DMS153 (cell line): ENCODE data around the gene PIGB.
A peak's percentile ranks its signal among the peaks of the same experiment; 100 is the strongest.
"Not testable (repeated sequence)": the region's sequence is repeated elsewhere in the genome, so short reads cannot be mapped to it uniquely, and the experiment has no call there.

ENCODE experiments used
- DNase-seq: peaks from one replicate; lab custom pipeline; 2025; lab: John Stamatoyannopoulos, UW

The PIGB gene

DNA sequence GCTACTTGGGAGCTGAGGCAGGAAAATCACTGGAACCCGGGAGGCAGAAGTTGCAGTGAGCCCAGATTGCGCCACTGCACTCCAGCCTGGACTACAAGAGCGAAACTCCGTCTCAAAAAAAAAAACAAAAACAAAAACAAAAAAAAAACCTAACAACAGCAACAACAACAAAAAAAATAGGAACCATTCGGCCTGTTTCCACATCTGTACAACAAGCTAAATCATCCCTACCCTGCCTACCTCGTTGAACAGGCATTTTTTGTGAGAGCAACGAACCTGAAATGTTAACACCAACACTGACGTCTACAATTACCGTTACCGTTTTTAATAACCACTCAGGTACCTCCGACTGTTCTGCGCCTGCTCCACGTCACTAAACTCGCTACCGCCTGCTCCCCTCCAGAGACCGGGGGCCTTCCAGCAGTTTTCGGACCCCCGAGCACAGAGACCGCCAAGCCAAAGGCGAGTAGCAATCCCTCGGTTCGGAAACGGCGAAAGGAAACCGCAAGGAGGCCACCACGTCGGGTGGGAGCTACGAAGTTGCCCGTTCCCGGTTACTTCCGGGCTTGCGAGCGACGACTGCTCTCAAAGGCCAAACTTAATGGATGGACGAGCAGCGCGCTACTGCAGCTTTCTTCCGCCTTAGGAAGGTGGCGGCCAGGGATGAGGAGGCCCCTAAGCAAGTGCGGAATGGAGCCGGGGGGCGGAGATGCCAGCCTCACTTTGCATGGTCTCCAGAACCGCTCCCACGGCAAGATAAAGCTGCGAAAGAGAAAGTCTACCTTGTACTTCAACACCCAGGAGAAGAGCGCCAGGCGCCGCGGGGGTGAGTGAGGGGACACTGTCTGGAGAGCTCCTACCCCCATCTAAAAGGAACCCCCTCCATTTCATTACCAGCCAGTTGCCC, at the start of gene PIGB, which contains the start of gene PIGBOS1:
Gene PIGB (plus strand): TSS at position 635 of the 907 bp plus-strand sequence. CDS start 29 bp downstream, at position 664.
Gene PIGBOS1 (minus strand): TSS at position 536 of the 907 bp plus-strand sequence. CDS start 1,331 bp downstream, outside the sequence.
- DNase-seq, result peak; percentile 34

DNA sequence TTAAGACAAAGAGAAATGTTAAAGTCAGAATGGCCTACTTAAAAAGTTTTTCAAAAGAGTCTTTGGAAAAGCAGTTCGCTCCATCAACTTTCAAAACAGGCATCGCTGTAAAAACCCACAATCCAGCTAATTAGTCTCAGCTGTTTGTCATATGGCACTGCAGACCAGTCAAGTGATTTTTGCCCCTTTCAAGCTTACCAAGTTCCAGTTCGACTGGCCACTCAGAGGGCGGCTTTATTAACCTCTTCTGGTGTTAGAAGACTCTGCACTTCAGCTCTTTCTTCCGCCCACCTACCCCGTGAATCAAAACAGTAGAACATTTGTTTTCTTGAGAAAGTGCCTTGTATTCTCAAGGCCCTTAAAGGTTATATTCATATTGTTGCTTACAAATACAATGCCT, 48.7 kb upstream of the PIGB start:
- no peak for DNase-seq

DNA sequence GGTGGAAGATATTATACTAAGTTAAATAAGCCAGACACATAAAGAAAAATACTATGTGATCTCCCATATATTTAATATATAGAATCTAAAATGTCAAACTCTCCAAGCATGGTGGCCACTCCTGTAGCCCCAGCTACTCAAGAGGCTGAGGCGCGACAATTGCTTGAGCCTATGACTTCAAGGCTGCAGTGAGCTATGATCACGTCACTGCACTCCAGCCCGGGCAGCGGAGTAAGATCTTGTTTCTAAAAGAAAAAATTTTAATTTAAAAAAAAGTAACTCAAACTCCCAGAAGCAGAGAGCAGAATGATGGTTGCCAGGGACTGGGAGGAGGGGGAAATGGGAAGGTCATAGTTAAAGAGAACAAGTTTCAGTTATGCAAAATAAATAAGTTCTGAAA, 42.7 kb upstream of the PIGB start:
- no peak for DNase-seq

DNA sequence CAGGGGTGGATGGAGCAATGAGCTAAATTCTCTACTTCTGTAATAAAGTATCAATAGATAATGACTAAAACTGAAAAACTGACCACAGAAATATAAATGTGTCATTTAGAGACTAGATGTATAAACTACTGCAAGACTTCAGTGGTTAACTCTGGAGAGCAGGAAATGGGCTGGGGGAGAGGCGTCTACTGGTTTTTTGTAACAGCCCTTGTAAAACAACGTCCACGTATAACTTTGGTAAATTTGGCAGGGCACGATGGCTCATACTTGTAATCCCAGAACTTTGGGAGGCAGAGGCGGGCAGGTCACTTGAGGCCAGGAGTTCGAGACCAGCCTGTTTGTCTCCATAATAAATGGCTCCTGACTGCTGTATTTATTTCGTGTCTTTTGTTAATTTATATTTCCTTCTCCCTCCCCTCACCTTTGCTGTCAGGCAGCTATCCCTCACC, 41.9 kb upstream of the PIGB start:
- DNase-seq, result no peak

DNA sequence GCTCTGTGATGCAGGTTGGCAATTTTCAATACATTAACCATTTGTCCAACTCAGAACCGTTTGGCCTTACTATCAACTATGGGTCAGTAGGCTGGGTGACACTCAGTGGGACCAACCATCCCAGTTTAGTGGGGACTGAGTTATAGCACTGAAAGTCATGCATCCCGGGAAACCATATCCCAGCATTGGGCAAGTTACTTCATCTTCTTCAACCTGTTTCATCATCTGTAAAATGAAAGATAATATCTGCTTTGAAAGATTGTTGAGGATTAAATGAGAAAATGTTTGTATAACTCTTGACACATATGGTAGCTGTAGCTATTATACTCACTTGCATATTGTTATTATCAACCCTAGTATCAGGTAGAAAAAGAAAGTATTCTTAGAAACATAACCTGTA, 41.3 kb upstream of the PIGB start:
- DNase-seq, result no peak

DNA sequence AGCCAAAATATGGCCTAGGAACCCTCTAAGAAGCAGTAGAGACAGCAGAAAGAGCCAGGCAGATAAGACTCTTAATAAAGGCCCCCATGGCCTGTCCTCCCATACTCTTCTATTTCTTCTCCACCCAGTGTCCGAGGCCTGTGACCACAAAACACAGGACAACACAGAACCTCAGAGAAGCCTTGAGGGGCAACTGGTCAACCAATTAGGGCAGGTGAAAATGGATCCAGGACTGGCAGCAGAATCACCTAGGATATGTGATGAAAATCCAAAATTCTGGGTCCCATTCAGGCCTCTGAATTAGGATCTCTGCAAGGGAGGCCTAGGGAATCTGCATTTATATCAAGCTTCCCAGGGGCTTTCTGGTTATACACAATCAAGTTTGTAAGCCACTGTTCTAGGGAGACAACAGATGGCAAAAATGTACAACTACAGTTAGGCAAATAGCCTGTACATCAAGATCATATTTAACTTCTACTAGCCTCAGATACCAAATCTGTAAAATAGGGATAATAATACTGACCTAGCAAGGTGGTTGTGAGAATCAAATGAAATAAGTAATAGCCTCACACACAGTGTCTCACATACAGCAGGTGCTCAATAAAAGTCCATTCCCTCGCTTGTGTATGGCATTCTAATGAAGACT, 39.8 kb upstream of the PIGB start:
- no peak for DNase-seq

DNA sequence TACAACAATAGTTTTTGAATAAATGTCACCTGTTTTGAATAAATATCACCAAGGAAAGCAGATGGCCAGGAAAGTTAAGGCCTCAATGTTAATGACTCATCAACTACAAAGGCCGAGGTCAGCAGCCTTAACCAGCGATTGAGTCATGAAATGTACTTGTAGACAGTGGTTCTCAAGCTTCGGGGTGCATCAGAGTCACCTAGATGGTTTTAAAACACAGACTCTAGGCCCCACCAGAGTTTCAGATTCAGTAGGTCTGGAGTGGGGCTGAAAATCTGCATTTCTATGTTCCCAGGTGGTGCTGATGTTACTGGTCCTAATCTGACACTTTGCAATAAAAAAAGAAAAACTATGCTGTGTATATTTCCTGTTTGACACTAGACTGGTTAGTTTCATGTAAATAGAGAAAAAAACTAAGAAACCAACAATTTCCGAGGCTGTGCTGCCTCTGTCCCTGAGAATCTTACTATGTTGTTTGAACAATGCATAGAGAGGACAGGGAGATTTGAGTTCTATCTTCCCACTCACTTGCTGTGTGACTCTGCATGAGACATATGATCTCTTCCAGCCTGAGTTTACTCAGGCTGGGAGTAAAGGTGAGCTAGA, 39.2 kb upstream of the PIGB start:
- DNase-seq, result no peak

DNA sequence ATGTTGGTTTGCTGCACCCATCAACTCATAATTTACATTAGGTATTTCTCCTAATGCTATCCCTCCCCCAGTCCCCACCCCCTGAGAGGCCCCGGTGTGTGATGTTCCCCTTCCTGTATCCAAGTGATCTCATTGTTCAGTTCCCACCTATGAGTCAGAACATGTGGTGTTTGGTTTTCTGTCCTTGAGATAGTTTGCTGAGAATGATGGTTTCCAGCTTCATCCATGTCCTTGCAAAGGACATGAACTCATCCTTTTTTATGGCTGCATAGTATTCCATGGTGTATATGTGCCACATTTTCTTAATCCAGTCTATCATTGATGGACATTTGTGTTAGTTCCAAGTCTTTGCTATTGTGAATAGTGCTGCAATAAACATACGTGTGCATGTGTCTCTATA, 38.4 kb upstream of the PIGB start:
- DNase-seq, result not testable (repeated sequence)

DNA sequence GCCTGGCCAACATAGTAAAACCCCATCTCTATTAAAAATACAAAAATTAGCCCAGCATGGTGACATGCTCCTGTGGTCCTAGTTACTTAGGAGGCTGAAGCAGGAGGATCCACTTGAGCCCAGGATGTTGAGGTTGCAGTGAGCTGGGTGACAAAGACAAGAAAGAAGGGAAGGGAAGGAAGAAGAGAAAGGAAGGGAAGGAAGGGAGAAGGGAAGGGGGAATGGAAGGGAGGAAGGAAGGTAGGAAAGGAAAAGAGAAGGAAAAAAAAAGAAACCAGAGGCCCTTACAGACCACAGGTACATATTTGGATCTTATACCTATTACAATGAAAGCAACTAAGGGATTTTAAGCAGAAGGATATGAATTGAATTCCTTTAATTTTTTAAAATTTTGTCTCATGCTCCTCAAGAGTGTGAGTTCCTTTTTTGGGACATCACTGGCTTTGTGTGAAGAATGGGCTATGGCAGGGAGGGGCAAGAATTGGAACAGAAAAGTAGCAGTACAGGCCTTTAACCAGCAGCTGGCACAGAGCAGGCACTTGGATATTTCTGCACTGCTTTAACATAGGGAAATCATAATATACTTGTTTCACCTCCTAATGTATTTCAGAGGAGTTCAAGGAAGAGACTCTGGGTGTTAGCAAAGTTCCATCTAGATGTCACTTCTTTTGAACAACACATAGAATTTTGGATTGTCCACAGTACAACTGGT, 37.3 kb upstream of the PIGB start:
- no peak for DNase-seq

DNA sequence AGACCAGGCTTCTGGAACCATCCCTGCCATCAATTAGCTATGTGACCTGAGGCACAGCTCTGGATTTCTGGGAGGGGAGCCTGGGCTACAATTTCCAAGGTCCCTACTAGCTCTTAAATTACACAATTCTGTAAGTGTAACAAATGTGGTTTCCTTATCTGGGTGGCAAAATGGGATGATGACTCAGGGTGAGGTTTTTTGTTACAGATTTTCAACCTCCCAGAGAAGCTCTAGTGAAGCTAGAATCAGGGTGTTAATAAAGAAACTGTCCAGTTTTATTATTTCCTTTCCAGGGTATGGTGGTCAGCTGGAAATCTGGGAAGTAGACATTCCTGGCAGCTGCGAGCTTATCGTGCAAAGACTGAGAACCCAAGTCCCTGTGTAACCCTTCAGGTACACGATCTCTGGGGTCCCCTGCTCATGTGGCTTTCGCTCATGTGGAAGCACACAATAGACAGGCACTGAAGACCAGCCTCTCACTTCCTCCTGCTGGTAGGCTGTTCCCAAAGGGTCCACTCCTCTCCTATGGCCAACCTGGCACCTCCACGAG, 36.7 kb upstream of the PIGB start:
- DNase-seq, result no peak

DNA sequence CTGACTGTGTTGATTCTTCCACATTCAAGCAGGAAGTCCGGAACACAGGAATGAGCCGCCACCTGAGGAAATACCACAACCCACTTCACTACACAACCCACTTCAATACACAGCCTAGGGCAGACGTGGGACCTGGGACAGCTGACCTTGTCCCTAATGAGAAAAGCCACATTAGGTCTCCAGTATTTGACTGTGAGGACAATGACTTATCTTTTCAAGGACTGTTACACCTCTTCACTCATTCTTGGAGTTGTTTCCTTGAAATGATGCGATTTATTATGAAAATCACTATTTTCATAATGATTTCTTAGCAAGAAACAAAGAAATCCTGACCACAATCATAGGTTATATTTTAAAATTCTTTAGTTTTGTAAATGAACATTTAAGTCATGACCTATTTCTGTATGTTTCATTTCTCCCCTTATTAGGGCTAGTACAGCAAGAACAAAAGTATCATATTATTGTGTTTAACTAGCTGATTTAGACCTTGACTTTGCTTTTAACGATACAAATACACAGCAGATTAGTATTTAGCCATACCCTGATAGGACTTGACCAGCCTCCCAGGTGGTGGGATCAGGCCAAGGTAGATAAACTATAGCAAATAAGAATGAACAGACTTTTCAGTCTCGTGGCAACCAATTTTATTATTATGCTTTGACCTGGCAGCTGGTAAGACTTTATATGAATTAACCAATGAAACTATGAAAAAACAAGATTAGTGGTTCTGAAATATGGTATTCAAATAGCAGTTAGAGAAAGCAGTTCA, 35.5 kb upstream of the PIGB start:
- no peak for DNase-seq

DNA sequence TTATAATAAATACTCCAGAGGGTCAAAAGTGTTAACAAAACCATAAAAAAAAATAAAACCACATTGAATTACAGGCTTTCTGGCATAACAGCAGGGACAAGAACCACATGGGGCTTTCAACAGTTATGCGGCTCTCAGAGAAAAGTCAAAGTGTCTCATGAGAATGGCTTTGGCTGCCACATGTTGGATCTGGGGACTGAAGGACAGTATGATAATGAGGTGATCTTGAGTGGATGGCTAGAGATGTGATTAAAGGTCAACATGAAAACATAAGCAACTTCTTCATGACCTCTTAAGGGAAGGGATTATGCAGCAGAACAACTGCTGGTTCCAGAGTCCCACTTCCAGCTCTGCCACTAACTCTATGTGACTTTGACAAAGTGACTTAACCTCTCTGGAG, 34.6 kb upstream of the PIGB start:
- DNase-seq, result no peak

DNA sequence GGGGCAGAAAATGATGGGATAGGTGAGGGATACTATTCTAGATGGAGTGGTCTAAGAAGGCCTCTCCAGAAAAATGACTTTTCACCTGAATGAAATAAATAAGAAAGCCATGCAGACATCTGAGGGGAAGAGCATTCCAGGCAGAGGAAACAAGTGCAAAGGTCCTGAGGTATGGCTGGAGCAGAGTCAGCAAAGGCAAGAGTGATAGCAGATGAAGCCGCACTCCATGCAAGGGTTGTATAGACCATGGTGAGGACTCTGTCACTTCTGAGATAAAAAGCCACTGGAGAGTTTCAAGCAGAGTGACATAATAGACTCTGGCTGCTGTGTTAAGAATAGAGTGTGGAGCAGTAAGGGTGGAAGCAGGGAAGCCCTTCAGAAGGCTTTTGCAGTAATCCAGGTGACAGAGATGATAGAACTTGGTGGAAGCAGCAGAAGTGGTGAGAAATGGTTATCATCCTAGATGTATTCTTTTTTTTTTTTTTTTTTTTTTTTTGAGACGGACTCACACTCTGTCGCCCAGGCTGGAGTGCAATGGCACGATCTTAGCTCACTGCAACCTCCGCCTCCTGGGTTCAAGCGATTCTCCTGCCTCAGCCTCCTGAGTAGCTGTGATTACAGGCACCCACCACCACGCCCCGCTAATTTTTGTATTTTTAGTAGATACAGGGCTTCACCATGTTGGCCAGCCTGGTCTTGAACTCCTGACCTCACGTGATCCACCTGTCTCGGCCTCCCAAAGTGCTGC, 32.4 kb upstream of the PIGB start:
- DNase-seq, result not testable (repeated sequence)

DNA sequence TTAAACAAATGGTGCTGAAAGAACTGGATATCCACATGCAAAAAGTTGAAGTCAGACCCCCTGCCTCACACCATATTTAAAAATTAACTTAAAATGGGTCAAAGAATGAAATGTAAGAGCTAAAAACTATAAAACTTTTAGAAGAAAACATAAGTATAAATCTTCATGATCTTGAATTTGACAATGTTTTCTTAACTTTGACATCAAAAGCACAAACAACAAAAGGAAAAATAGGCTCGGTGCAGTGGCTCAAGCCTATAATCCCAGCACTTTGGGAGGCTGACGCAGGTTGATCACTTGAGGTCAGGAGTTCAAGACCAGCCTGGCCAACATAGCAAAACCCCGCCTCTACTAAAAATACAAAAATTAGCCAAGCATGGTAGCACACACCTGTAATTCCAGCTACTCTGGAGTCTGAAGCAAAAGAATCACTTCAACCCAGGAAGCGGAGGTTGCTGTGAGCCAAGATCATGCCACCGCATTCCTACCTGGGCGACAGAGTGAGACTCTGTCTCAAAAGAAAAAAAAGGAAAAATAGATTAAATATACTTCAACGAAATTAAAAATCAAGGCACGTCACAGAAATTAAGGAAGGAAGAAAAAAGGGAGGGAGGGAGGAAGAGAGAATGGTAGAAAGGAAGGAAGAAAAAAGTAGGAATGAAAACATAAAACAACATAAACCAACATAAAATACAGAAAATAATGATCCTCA, 30.9 kb upstream of the PIGB start:
- no peak for DNase-seq

DNA sequence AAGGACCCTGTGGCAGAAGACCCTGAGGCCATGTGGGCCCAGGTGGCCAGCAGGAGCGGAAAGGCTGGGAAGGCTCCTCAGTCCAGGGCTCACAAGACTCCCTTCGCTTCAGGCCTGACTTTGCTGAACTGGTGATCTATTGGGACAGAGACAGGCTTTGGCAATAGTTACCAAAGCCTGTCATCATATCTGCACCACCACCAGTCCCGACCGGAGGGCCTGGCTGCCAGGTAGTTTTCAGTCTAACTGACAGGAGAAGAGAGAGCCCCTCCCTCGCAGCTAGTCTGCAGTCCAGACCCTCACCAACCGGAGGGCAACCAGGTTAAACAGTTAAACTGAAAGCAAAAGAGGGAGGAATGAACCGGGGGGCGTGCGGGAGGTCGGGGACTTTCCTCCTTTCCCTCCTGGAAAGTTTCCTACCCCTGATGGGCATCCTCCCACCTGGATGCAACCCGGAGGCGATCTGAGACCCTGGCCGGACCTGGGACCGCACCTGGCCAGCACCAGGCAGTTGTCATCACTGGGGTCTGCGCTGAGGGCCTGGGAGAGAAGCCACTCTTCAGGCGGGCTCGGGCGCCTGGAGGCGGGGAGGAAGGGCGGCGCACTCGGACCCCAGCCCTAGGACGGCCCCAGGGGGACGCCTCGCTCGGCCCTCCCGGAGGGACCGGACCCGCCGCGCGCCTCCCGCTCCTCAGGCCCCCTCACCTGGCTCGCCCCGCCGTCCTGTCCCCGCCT, 29.8 kb upstream of the PIGB start:
- DNase-seq, result no peak

DNA sequence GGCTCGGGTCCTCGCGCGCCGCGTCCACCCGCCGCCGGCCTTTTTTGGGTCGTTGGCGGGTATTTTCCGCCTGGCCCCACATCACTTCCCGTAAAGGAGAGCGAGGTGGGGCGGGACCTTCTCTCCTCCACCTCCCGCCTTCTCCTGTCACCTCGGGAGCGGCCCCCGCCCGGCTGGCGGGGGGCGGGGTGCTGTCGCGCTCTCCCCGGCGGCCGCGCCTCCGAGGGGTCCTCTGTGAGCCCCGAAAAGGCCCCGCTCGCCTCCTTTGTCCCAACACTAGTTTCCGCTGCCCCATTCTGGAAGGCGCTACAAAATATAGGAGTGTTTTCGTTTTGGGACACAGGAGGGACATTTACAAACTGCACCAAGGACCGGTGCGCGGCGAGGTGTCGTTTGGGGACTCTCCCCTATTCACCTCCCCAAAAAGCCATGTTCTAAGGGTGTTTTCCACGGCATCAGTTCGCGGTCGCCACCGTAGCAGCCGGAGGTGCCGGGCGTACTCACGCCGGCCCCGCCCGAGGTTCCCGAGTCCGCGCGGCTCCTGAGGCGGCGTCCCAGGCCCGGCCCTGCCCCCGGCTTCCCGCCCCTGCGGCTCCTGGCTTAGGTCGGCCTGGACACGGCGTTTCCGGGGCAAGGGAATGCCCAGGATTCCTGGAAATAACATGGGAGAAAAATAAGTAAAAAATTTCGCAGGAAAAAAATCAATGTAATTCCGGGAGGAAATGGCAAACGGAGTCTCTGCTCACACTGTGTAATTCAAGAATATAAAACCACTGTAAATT, 29.1 kb upstream of the PIGB start, which contains the start of gene RAB27A:
Gene RAB27A (minus strand): TSS at position 68 of the 782 bp plus-strand sequence. CDS start 54,879 bp downstream, outside the sequence.
- DNase-seq, result peak; percentile 20

DNA sequence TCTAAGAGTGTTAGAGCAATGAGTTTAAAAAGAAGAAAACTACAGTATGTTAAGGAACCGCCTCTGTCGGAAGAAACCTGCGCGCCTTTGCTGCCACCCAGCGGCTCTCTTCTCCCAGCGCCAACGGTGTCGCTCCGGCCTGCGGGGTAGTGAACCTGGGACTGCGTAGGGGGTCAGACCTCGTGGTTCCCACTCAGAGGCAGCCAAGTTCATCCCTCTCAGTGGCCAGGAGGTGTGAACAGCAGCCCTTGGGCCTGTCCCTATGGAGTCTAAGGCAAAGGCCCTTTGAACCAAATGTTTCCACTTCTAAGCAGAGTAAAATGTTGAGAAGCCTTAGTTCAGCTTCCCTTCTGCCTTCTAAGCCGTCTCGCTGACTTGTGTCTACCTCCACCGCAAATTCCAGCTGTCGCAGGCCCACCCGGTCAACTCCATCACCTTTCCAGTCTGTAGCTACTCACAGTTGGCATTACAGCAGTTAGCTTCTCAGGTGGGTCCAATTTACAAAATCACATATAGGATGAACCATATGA, 28.4 kb upstream of the PIGB start:
- peak; percentile 26 for DNase-seq

DNA sequence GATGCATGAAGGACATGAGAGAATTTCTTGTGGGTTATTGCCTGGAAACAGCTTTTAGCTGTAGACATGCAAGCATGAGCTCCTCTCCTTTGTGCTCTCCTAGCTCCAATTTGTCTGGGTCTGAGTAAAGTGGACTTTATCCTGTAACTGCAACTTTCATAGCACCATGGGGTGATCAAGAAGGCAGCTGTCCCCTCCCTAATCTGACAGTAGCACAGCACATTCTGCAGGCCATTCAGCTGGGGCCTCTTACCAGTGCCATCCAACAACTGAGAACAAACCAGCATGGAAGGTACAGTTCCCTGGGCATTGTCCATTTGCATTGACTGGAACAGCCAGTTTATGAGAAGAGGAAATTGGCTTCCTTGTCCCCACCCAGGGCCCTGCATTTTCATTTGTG, 21.7 kb upstream of the PIGB start:
- DNase-seq, result no peak
